Measurements from ENCODE around the gene ZC3H18. TPM values are rescaled to one million over a fixed set of nuclear protein-coding genes. Genes with fewer than 3 reads are reported as not detected.

ZC3H18 gene
- total RNA-seq, 2 donors from 2014 or later = 23.2 to 29.1 TPM

- no peak for DNase-seq (ENCODE audit: low spot score)
- intact Hi-C loops (cut with DNase I) = no loop called here
These were observed 38.9 kb upstream of the ZC3H18 start for GRCh38 chr16:88531346-88531745.

- intact Hi-C loops (cut with DNase I) = no loop called here
- DNase-seq (ENCODE audit: low spot score) = no peak
These were observed 38.2 kb upstream of the ZC3H18 start for GRCh38 chr16:88531931-88532433.

GRCh38 chr16:88532434-88533241 lies 37.6 kb upstream of the ZC3H18 start:
- intact Hi-C loops (cut with DNase I) = no loop called here
- DNase-seq (ENCODE audit: low spot score) = no peak

- DNase-seq (ENCODE audit: low spot score) = no peak
- intact Hi-C loops (cut with DNase I) = no loop called here
These were observed 36.8 kb upstream of the ZC3H18 start for GRCh38 chr16:88533381-88533917.

GRCh38 chr16:88533932-88534637 lies 36.1 kb upstream of the ZC3H18 start:
- DNase-seq (ENCODE audit: low spot score) = peak; percentile 93
- intact Hi-C loops (cut with DNase I) = no loop called here

- intact Hi-C loops (cut with DNase I) = no loop called here
- DNase-seq (ENCODE audit: low spot score) = no peak
These were observed 35.5 kb upstream of the ZC3H18 start for GRCh38 chr16:88534638-88535190.

- DNase-seq (ENCODE audit: low spot score) = no peak
- intact Hi-C loops (cut with DNase I) = no loop called here
These were observed 34.9 kb upstream of the ZC3H18 start for GRCh38 chr16:88535191-88535856.

- no peak for DNase-seq (ENCODE audit: low spot score)
- intact Hi-C loops (cut with DNase I) = no loop called here
These were observed 34.4 kb upstream of the ZC3H18 start for GRCh38 chr16:88535857-88536222.

GRCh38 chr16:88536510-88536909 lies 33.7 kb upstream of the ZC3H18 start:
- intact Hi-C loops (cut with DNase I) = no loop called here
- no peak for DNase-seq (ENCODE audit: low spot score)

GRCh38 chr16:88536971-88537751 lies 33.0 kb upstream of the ZC3H18 start:
- intact Hi-C loops (cut with DNase I) = no loop called here
- no peak for DNase-seq (ENCODE audit: low spot score)

GRCh38 chr16:88537859-88538258 lies 32.3 kb upstream of the ZC3H18 start:
- DNase-seq (ENCODE audit: low spot score) = no peak
- intact Hi-C loops (cut with DNase I) = no loop called here

- no peak for DNase-seq (ENCODE audit: low spot score)
- intact Hi-C loops (cut with DNase I) = no loop called here
These were observed 31.7 kb upstream of the ZC3H18 start for GRCh38 chr16:88538366-88539060.

GRCh38 chr16:88539261-88539651 lies 30.9 kb upstream of the ZC3H18 start:
- intact Hi-C loops (cut with DNase I) = no loop called here
- DNase-seq (ENCODE audit: low spot score) = no peak

- intact Hi-C loops (cut with DNase I) = no loop called here
- DNase-seq (ENCODE audit: low spot score) = no peak
These were observed 30.4 kb upstream of the ZC3H18 start for GRCh38 chr16:88539652-88540345.

- no peak for DNase-seq (ENCODE audit: low spot score)
These were observed 29.7 kb upstream of the ZC3H18 start for GRCh38 chr16:88540346-88540977.

GRCh38 chr16:88541831-88542616 lies 28.2 kb upstream of the ZC3H18 start:
- no peak for DNase-seq (ENCODE audit: low spot score)
- intact Hi-C loops (cut with DNase I) = no loop called here

More at GRCh38 chr16:88540346-88540977, 29.7 kb upstream of the ZC3H18 start:
- intact Hi-C loops (cut with DNase I) = no loop called here

Measured in posterior vena cava (tissue), 2 donors.